H1 (cell line): ENCODE results near the gene C12orf75. TPM values are rescaled to one million over a fixed set of nuclear protein-coding genes. Genes with fewer than 3 reads are reported as not detected.

Experiments used
- CTCF ChIA-PET: fragments of 300-600 bp; sonication (Branson Sonifier 250); formaldehyde crosslinking; loops from one replicate; lab custom pipeline; 2021; ENCODE audit not compliant: partially characterized antibody; lab: Charles Lee
- POLR2A ChIA-PET: fragments of 300-600 bp; sonication (Branson Sonifier 250); formaldehyde crosslinking; loops from one replicate; lab custom pipeline; 2021; ENCODE audit warnings: inconsistent platforms; ENCODE audit not compliant: partially characterized antibody; lab: Charles Lee
- DNase-seq, 2 experiments: peaks; one replicate each; pipeline versions ENCODE4 v3.0.0 to v3.0.0-alpha.2; 2010 to 2022; ENCODE audit warnings: low spot score in 2 of 2, low read depth in 1 of 2, mixed read lengths in 1 of 2
- FAIRE-seq: peaks from 2 replicates; lab custom pipeline; 2011; peaks lifted over from hg19 to GRCh38; lab: Jason Lieb, UNC
- H2AFZ ChIP-seq: 2 replicates; pipeline ENCODE4 v1.8.1; 2012; ENCODE audit warnings: low read length, inconsistent platforms
- H2AK5ac ChIP-seq: 2 replicates; pipeline ENCODE4 v1.6.1; 2013; ENCODE audit warnings: low read depth, low read length
- H2BK120ac ChIP-seq: replicated peaks from 2 replicates; pipeline ENCODE3; 2013; ENCODE audit warnings: low read depth, low read length, inconsistent platforms
- H2BK12ac ChIP-seq: 2 replicates; pipeline ENCODE4 v1.6.1; 2013; ENCODE audit warnings: low read depth, low read length
- H2BK15ac ChIP-seq: 2 replicates; pipeline ENCODE4 v1.6.1; 2013; ENCODE audit warnings: low read length
- H2BK20ac ChIP-seq: 2 replicates; pipeline ENCODE4 v1.6.1; 2013; ENCODE audit warnings: low read length
- H2BK5ac ChIP-seq: 2 replicates; pipeline ENCODE4 v1.6.1; 2013; ENCODE audit warnings: low read depth, low read length
- H3K14ac ChIP-seq: 2 replicates; pipeline ENCODE4 v1.6.1; 2013; ENCODE audit warnings: inconsistent platforms; ENCODE audit not compliant: insufficient read length
- H3K18ac ChIP-seq: 2 replicates; pipeline ENCODE4 v1.6.1; 2013; ENCODE audit warnings: low read length; ENCODE audit errors: extremely low read depth
- H3K23ac ChIP-seq: 2 replicates; pipeline ENCODE4 v1.6.1; 2013; ENCODE audit warnings: inconsistent platforms; ENCODE audit not compliant: insufficient read length
- H3K23me2 ChIP-seq: 2 replicates; pipeline ENCODE4 v1.6.1; 2013; ENCODE audit warnings: low read depth, low read length
- H3K27ac ChIP-seq: 2 replicates; pipeline ENCODE4 v1.6.1; 2011; ENCODE audit warnings: low read depth, low read length, inconsistent platforms
- H3K27me3 ChIP-seq, 4 experiments: replicated peaks in 1 of 4; 1 replicate in 1 of 4; 2 replicates in 3 of 4; pipeline versions ENCODE4 v1.6.1 to v1.8.1; 2011 to 2013; ENCODE audit warnings: low read length in 3 of 4, mild to moderate bottlenecking in 3 of 4, inconsistent platforms in 2 of 4, mixed read lengths in 2 of 4, moderate library complexity in 1 of 4; ENCODE audit not compliant: control insufficient read depth in 3 of 4, insufficient read depth in 3 of 4; ENCODE audit errors: extremely low read depth in 1 of 4
- H3K36me3 ChIP-seq, 4 experiments: 2 replicates each; pipeline versions ENCODE4 v1.6.1 to v1.8.1; 2011 to 2013; ENCODE audit warnings: mild to moderate bottlenecking in 4 of 4, low read length in 3 of 4, moderate library complexity in 2 of 4, control low read depth in 1 of 4, inconsistent platforms in 1 of 4; ENCODE audit not compliant: insufficient read depth in 4 of 4, control insufficient read depth in 2 of 4
- H3K4ac ChIP-seq: replicated peaks from 2 replicates; pipeline ENCODE3; 2013; ENCODE audit warnings: low read length, low read depth, mixed read lengths, inconsistent platforms; ENCODE audit not compliant: insufficient read length
- H3K4me1 ChIP-seq, 4 experiments: replicated peaks in 1 of 4; 1 replicate in 1 of 4; 2 replicates in 3 of 4; pipeline versions ENCODE4 v1.6.1 to v1.8.1; 2011 to 2013; ENCODE audit warnings: low read length in 3 of 4, inconsistent platforms in 2 of 4, mixed read lengths in 1 of 4; ENCODE audit not compliant: insufficient read depth in 4 of 4, control insufficient read depth in 3 of 4
- H3K4me2 ChIP-seq, 2 experiments: 2 replicates each; pipeline versions ENCODE4 v1.6.1 to v1.8.1; 2011 to 2013; ENCODE audit warnings: low read depth in 2 of 2, low read length in 2 of 2, control low read depth in 1 of 2, inconsistent platforms in 1 of 2, mild to moderate bottlenecking in 1 of 2; ENCODE audit not compliant: insufficient read depth in 1 of 2
- H3K4me3 ChIP-seq, 4 experiments: fragments of 200-600, 300-600 bp in 1 of 4; sonication (generic), shearing (Covaris generic), sonication (Bioruptor Twin) in 1 of 4; 2 replicates each; pipeline versions ENCODE4 v1.5.1 to v1.8.1; 2011 to 2016; ENCODE audit warnings: low read length in 4 of 4, low read depth in 3 of 4, control low read depth in 2 of 4, inconsistent platforms in 2 of 4, mild to moderate bottlenecking in 2 of 4, mixed read lengths in 1 of 4, moderate library complexity in 1 of 4; ENCODE audit not compliant: insufficient read depth in 2 of 4; ENCODE audit errors: extremely low read depth in 1 of 4
- H3K56ac ChIP-seq: replicated peaks from 2 replicates; pipeline ENCODE3; 2013; ENCODE audit warnings: low read depth, mild to moderate bottlenecking, mixed read lengths, low read length, inconsistent platforms; ENCODE audit not compliant: insufficient read length
- H3K79me1 ChIP-seq: 2 replicates; pipeline ENCODE4 v1.6.1; 2013; ENCODE audit warnings: low read depth, low read length, control low read depth
- H3K79me2 ChIP-seq, 2 experiments: 2 replicates each; pipeline versions ENCODE4 v1.6.1 to v1.8.1; 2012 to 2013; ENCODE audit warnings: low read length in 2 of 2, mild to moderate bottlenecking in 2 of 2, inconsistent platforms in 1 of 2; ENCODE audit not compliant: insufficient read depth in 2 of 2, control insufficient read depth in 1 of 2
- H3K9ac ChIP-seq, 4 experiments: replicated peaks in 1 of 4; 1 replicate in 1 of 4; 2 replicates in 3 of 4; pipeline versions ENCODE4 v1.6.1 to v1.8.1; 2011 to 2013; ENCODE audit warnings: low read depth in 3 of 4, low read length in 3 of 4, control low read depth in 2 of 4, mild to moderate bottlenecking in 2 of 4, moderate library complexity in 2 of 4, inconsistent platforms in 1 of 4; ENCODE audit errors: extremely low read depth in 1 of 4
- H3K9me3 ChIP-seq, 2 experiments: 2 replicates each; pipeline versions ENCODE4 v1.6.1 to v1.8.1; 2012 to 2013; ENCODE audit warnings: mild to moderate bottlenecking in 2 of 2, moderate library complexity in 2 of 2, control low read depth in 1 of 2, inconsistent platforms in 1 of 2, low read depth in 1 of 2, low read length in 1 of 2, mixed read lengths in 1 of 2; ENCODE audit not compliant: insufficient read depth in 2 of 2
- H4K20me1 ChIP-seq, 2 experiments: replicated peaks in 1 of 2; 2 replicates each; pipeline versions ENCODE3 to v1.8.1; 2011 to 2013; ENCODE audit warnings: inconsistent platforms in 2 of 2, low read length in 2 of 2, mild to moderate bottlenecking in 1 of 2; ENCODE audit not compliant: insufficient read depth in 2 of 2, control insufficient read depth in 1 of 2
- H4K5ac ChIP-seq: 2 replicates; pipeline ENCODE4 v1.6.1; 2013; ENCODE audit warnings: low read length, low read depth, mixed read lengths, inconsistent platforms; ENCODE audit not compliant: insufficient read length
- H4K8ac ChIP-seq: 2 replicates; pipeline ENCODE4 v1.8.0; 2013; ENCODE audit warnings: mild to moderate bottlenecking, moderate library complexity, low read length, inconsistent platforms; ENCODE audit not compliant: insufficient read depth; ENCODE audit errors: extremely low read depth
- H4K91ac ChIP-seq: replicated peaks from 2 replicates; pipeline ENCODE3; 2013; ENCODE audit warnings: low read length, mixed read lengths, inconsistent platforms; ENCODE audit not compliant: insufficient read length
- BRCA1 ChIP-seq: IDR thresholded peaks from 2 replicates; pipeline ENCODE4 v1.6.1; 2012; ENCODE audit warnings: low read depth, low read length, improper control_type of control experiment
- CTBP2 ChIP-seq: IDR thresholded peaks from 2 replicates; pipeline ENCODE4 v1.7.0; 2011; ENCODE audit warnings: borderline replicate concordance, mild to moderate bottlenecking, moderate library complexity, mixed read lengths, low read length; ENCODE audit not compliant: insufficient read depth, insufficient read length
- CTCF ChIP-seq, 3 experiments: IDR thresholded peaks; 1 replicate in 2 of 3; 2 replicates in 1 of 3; pipeline versions ENCODE4 v1.5.1 to v1.6.1; 2011; ENCODE audit warnings: low read length in 3 of 3, mild to moderate bottlenecking in 3 of 3, inconsistent platforms in 2 of 3, low read depth in 1 of 3, moderate library complexity in 1 of 3; ENCODE audit not compliant: insufficient read depth in 1 of 3; ENCODE audit errors: control extremely low read depth in 1 of 3
- EP300 ChIP-seq, 2 experiments: IDR thresholded peaks; 1 replicate in 1 of 2; 2 replicates in 1 of 2; pipeline ENCODE4 v1.6.1; 2011 to 2012; ENCODE audit warnings: low read depth in 2 of 2, low read length in 2 of 2, mild to moderate bottlenecking in 2 of 2, borderline replicate concordance in 1 of 2, inconsistent platforms in 1 of 2, moderate library complexity in 1 of 2
- MAX ChIP-seq: IDR thresholded peaks from 2 replicates; pipeline ENCODE4 v1.6.1; 2012; ENCODE audit warnings: inconsistent platforms
- RAD21 ChIP-seq, 2 experiments: IDR thresholded peaks in 1 of 2; conservative IDR thresholded peaks in 1 of 2; 2 replicates each; pipeline ENCODE4 v1.6.1; 2011; ENCODE audit warnings: low read depth in 2 of 2, low read length in 2 of 2, improper control_type of control experiment in 1 of 2, inconsistent platforms in 1 of 2, mild to moderate bottlenecking in 1 of 2, moderate library complexity in 1 of 2
- RFX5 ChIP-seq: IDR thresholded peaks from 2 replicates; pipeline ENCODE4 v1.6.1; 2011; ENCODE audit warnings: low read depth, low read length, improper control_type of control experiment, borderline replicate concordance
- SIX5 ChIP-seq: IDR thresholded peaks from 2 replicates; pipeline ENCODE4 v1.6.1; 2011; ENCODE audit warnings: mild to moderate bottlenecking, low read depth, low read length
- polyA plus RNA-seq, 7 experiments: library from polyadenylated mRNA; depleted of rRNA in 3 of 7; stranded (reverse) in 5 of 7; unstranded in 2 of 7; fragments of >200 nt in 5 of 7; fragments of 200-250 nt in 2 of 7; gene quantifications; 1 replicate in 5 of 7; 2 replicates in 1 of 7; 4 replicates in 1 of 7; pipeline versions ENCODE4 v1.2.1 to v1.2.3, GENCODE V29; 2011 to 2013; ENCODE audit warnings: missing spikeins in 2 of 7, mixed read lengths in 2 of 7
- total RNA-seq: library from RNA; stranded (reverse); fragmentation: NEBNext Ultra II Directional; extraction: Animal tissue kit (Norgen Biotek cat#: 25700); gene quantifications from 2 replicates; pipeline ENCODE4 v1.2.1, GENCODE V29; 2021

Gene C12orf75
- total and polyA plus RNA-seq, 2 of the 8 experiments (the other 6 are each of a cell fraction or from before 2014, with no cell fraction given): 26.4 to 41.2 TPM

GRCh38 chr12:105420659-105421240 is 90.3 kb downstream of the C12orf75 start:
- DNase-seq (peak in 1 of 2 experiments; percentile 83), FAIRE-seq (no peak)
- Histone ChIP-seq H3K27me3 (no peaks in the 10 kb centered on the region), H3K23me2 (no peaks in the 10 kb centered on the region), H2BK5ac (no peak overlapping the region), H3K36me3 (no peaks in the 10 kb centered on the region), H2BK120ac (no peak overlapping the region), H3K27ac (no peak overlapping the region), H2BK15ac (no peak overlapping the region), H3K9me3 (no peaks in the 10 kb centered on the region; a peak in 1 of 4 replicates), H2BK20ac (no peak overlapping the region), H4K91ac (no peak overlapping the region), H3K23ac (no peak overlapping the region), H3K56ac (no peak overlapping the region), H3K4me2 (no peak overlapping the region), H3K18ac (no peak overlapping the region), H2AFZ (no peak overlapping the region), H3K4me1 (no peaks in the 10 kb centered on the region), H3K14ac (no peak overlapping the region), H4K20me1 (no peaks in the 10 kb centered on the region), H3K4ac (no peak overlapping the region), H2BK12ac (no peak overlapping the region), H3K79me2 (no peaks in the 10 kb centered on the region), H4K8ac (no peak overlapping the region), H2AK5ac (no peak overlapping the region), H3K79me1 (no peaks in the 10 kb centered on the region), H3K4me3 (no peak overlapping the region), H3K9ac (no peak overlapping the region), H4K5ac (no peak overlapping the region)
- CTCF ChIA-PET: interaction anchor here (0.5 to 3.9 kb wide), 62 partner anchors 9 to 1412 kb away, joined by 3 to 29 read pairs (median 4); no protein-coding TSS in a partner anchor
- POLR2A ChIA-PET: interaction anchor here (0.6 kb wide), 1 partner anchor 654 kb away, joined by 3 read pairs; no protein-coding TSS in a partner anchor
- TF ChIP-seq RFX5 (no peak), SIX5 (no peak), RAD21 (IDR thresholded peaks at IDR 0.05 in 1 of 2, conservative IDR thresholded peaks at IDR 0.05 in 1 of 2; ENCODE audit: low read depth in 2 of 2, low read length in 2 of 2) (peak; percentile 100), MAX (no peak), EP300 (IDR thresholded peaks at IDR 0.05; ENCODE audit: borderline replicate concordance in 1 of 2, low read depth in 2 of 2, low read length in 2 of 2) (no peak), CTBP2 (no peak), CTCF (IDR thresholded peaks at IDR 0.05; ENCODE audit: control extremely low read depth in 1 of 3, insufficient read depth in 1 of 3, low read depth in 1 of 3, low read length in 3 of 3) (peak; percentile 51 to 90 (median 82)), BRCA1 (no peak)
